OCI-LY1 (cell line): Measurements from ENCODE around the gene HIVEP2.

Experiments
- CTCF ChIP-seq: fragments of 200-600 bp; sonication (generic), shearing (Covaris generic); IDR thresholded peaks from 2 replicates; pipeline ENCODE4 v1.5.1; 2017; ENCODE audit warnings: mild to moderate bottlenecking, antibody characterized with exemption, low read length, moderate library complexity, mixed read lengths
- EZH2 ChIP-seq: fragments of 200-600 bp; sonication (generic), shearing (Covaris generic); IDR thresholded peaks from 2 replicates; pipeline ENCODE4 v1.8.0; 2017; ENCODE audit warnings: borderline replicate concordance, mixed run types, mild to moderate bottlenecking, antibody characterized with exemption, low read length, moderate library complexity, mixed read lengths

GRCh38 chr6:142846459-142846831 is 98.5 kb downstream of the HIVEP2 start:
- no peak for TF ChIP-seq CTCF
- no peak for TF ChIP-seq EZH2
